ENCODE data around the gene ZNFX1.

The ZNFX1 gene

GRCh38 chr20:49285813-49286494, 8.1 kb upstream of the ZNFX1 start:
- H3K36me3 Mint-ChIP-seq (ENCODE audit: low read depth): peaks cover 99% of the 10 kb centered on the region
- H3K4me3 Mint-ChIP-seq: peak overlapping the region; percentile 98
- H3K4me1 Mint-ChIP-seq (ENCODE audit: low read depth): peaks cover 77% of the 10 kb centered on the region
- H3K27ac Mint-ChIP-seq: peak overlapping the region; percentile 81
- peaks cover 9% of the 10 kb centered on the region for H3K9me3 Mint-ChIP-seq
- H3K27me3 Mint-ChIP-seq: no peaks in the 10 kb centered on the region

- Mint-ChIP-seq H3K4me1 (ENCODE audit: low read depth) (peaks cover 83% of the 10 kb centered on the region), H3K27me3 (no peaks in the 10 kb centered on the region), H3K36me3 (ENCODE audit: low read depth) (peaks cover 100% of the 10 kb centered on the region), H3K27ac (peak overlapping the region; percentile 83), H3K9me3 (peaks cover 9% of the 10 kb centered on the region), H3K4me3 (peak overlapping the region; percentile 98)
Measured at GRCh38 chr20:49285233-49285668, 7.4 kb upstream of the ZNFX1 start.

- peak overlapping the region; percentile 83 for H3K27ac Mint-ChIP-seq
- peaks cover 87% of the 10 kb centered on the region for H3K4me1 Mint-ChIP-seq (ENCODE audit: low read depth)
- H3K36me3 Mint-ChIP-seq (ENCODE audit: low read depth): peaks cover 100% of the 10 kb centered on the region
- no peaks in the 10 kb centered on the region for H3K27me3 Mint-ChIP-seq
- H3K9me3 Mint-ChIP-seq: peaks cover 9% of the 10 kb centered on the region
- peak overlapping the region; percentile 98 for H3K4me3 Mint-ChIP-seq
Measured at GRCh38 chr20:49284818-49285217, 7.0 kb upstream of the ZNFX1 start.

GRCh38 chr20:49283703-49284625, 6.1 kb upstream of the ZNFX1 start:
- H3K9me3 Mint-ChIP-seq: peaks cover 9% of the 10 kb centered on the region
- peaks cover 93% of the 10 kb centered on the region for H3K4me1 Mint-ChIP-seq (ENCODE audit: low read depth)
- peak overlapping the region; percentile 100 for H3K27ac Mint-ChIP-seq
- H3K36me3 Mint-ChIP-seq (ENCODE audit: low read depth): peaks cover 100% of the 10 kb centered on the region
- H3K4me3 Mint-ChIP-seq: peak overlapping the region; percentile 98
- no peaks in the 10 kb centered on the region for H3K27me3 Mint-ChIP-seq

- Mint-ChIP-seq H3K4me3 (peak overlapping the region; percentile 98), H3K27me3 (no peaks in the 10 kb centered on the region), H3K9me3 (peaks cover 9% of the 10 kb centered on the region), H3K27ac (peak overlapping the region; percentile 100), H3K4me1 (ENCODE audit: low read depth) (peaks cover 95% of the 10 kb centered on the region), H3K36me3 (ENCODE audit: low read depth) (peaks cover 100% of the 10 kb centered on the region)
Measured at GRCh38 chr20:49283176-49283702, 5.4 kb upstream of the ZNFX1 start.

- Mint-ChIP-seq H3K36me3 (ENCODE audit: low read depth) (peaks cover 94% of the 10 kb centered on the region), H3K27ac (peak overlapping the region; percentile 100), H3K9me3 (peaks cover 9% of the 10 kb centered on the region), H3K27me3 (no peaks in the 10 kb centered on the region), H3K4me1 (ENCODE audit: low read depth) (peaks cover 90% of the 10 kb centered on the region), H3K4me3 (peak overlapping the region; percentile 98)
Measured at GRCh38 chr20:49282584-49283171, 4.8 kb upstream of the ZNFX1 start.

- peak overlapping the region; percentile 100 for H3K27ac Mint-ChIP-seq
- H3K4me3 Mint-ChIP-seq: peak overlapping the region; percentile 98
- H3K36me3 Mint-ChIP-seq (ENCODE audit: low read depth): peaks cover 88% of the 10 kb centered on the region
- H3K27me3 Mint-ChIP-seq: no peaks in the 10 kb centered on the region
- peaks cover 9% of the 10 kb centered on the region for H3K9me3 Mint-ChIP-seq
- peaks cover 83% of the 10 kb centered on the region for H3K4me1 Mint-ChIP-seq (ENCODE audit: low read depth)
Measured at GRCh38 chr20:49281913-49282467, 4.1 kb upstream of the ZNFX1 start.

- peaks cover 81% of the 10 kb centered on the region for H3K4me1 Mint-ChIP-seq (ENCODE audit: low read depth)
- H3K9me3 Mint-ChIP-seq: peaks cover 9% of the 10 kb centered on the region
- H3K4me3 Mint-ChIP-seq: peak overlapping the region; percentile 98
- H3K27ac Mint-ChIP-seq: peak overlapping the region; percentile 100
- peaks cover 88% of the 10 kb centered on the region for H3K36me3 Mint-ChIP-seq (ENCODE audit: low read depth)
- H3K27me3 Mint-ChIP-seq: no peaks in the 10 kb centered on the region
Measured at GRCh38 chr20:49281059-49281912, 3.4 kb upstream of the ZNFX1 start.

GRCh38 chr20:49280463-49281058, 2.7 kb upstream of the ZNFX1 start:
- peak overlapping the region; percentile 100 for H3K27ac Mint-ChIP-seq

GRCh38 chr20:49279677-49280462, 2.0 kb upstream of the ZNFX1 start:
- H3K4me1 Mint-ChIP-seq (ENCODE audit: low read depth): peaks cover 81% of the 10 kb centered on the region

More at GRCh38 chr20:49280463-49281058, 2.7 kb upstream of the ZNFX1 start:
- H3K4me3 Mint-ChIP-seq: peak overlapping the region; percentile 98
- H3K36me3 Mint-ChIP-seq (ENCODE audit: low read depth): peaks cover 88% of the 10 kb centered on the region
- peaks cover 81% of the 10 kb centered on the region for H3K4me1 Mint-ChIP-seq (ENCODE audit: low read depth)
- H3K27me3 Mint-ChIP-seq: no peaks in the 10 kb centered on the region
- peaks cover 9% of the 10 kb centered on the region for H3K9me3 Mint-ChIP-seq

GRCh38 chr20:49278818-49279676, 1.2 kb upstream of the ZNFX1 start:
- Mint-ChIP-seq H3K27me3 (no peaks in the 10 kb centered on the region), H3K4me3 (peak overlapping the region; percentile 98), H3K27ac (peak overlapping the region; percentile 100), H3K36me3 (ENCODE audit: low read depth) (peaks cover 82% of the 10 kb centered on the region), H3K4me1 (ENCODE audit: low read depth) (peaks cover 79% of the 10 kb centered on the region), H3K9me3 (peaks cover 9% of the 10 kb centered on the region)

More at GRCh38 chr20:49279677-49280462, 2.0 kb upstream of the ZNFX1 start:
- Mint-ChIP-seq H3K27me3 (no peaks in the 10 kb centered on the region), H3K36me3 (ENCODE audit: low read depth) (peaks cover 88% of the 10 kb centered on the region), H3K9me3 (peaks cover 9% of the 10 kb centered on the region), H3K4me3 (peak overlapping the region; percentile 98), H3K27ac (peak overlapping the region; percentile 100)

- Mint-ChIP-seq H3K9me3 (peaks cover 9% of the 10 kb centered on the region), H3K4me1 (ENCODE audit: low read depth) (peaks cover 78% of the 10 kb centered on the region), H3K27me3 (no peaks in the 10 kb centered on the region), H3K27ac (peak overlapping the region; percentile 100), H3K4me3 (peak overlapping the region; percentile 98), H3K36me3 (ENCODE audit: low read depth) (peaks cover 78% of the 10 kb centered on the region)
Measured at GRCh38 chr20:49277786-49278035, 146 bp downstream of the ZNFX1 start.

All from stimulated activated naive CD8-positive, alpha-beta T cell treated with anti-CD3 and anti-CD28 coated beads, Interleukin-15, Interleukin-2, amounts not matched to agents 100 ng/mL and 50 ng/mL, for 24 hours (primary cell).